Panc1 (cell line): ENCODE data around the gene BPIFA1.

ENCODE experiments used
- CTCF ChIP-seq: fragments of 450-650 bp; IDR thresholded peaks from 2 replicates; pipeline ENCODE4 v1.5.1; 2017; ENCODE audit warnings: mild to moderate bottlenecking
- POLR2AphosphoS5 ChIP-seq: IDR thresholded peaks from 2 replicates; pipeline ENCODE4 v1.6.1; 2012; ENCODE audit warnings: mild to moderate bottlenecking, low read depth, low read length, moderate library complexity
- REST ChIP-seq, 2 experiments: IDR thresholded peaks; 2 replicates each; pipeline ENCODE4 v1.6.1; 2011 to 2012; ENCODE audit warnings: low read depth in 2 of 2, control low read depth in 1 of 2, low read length in 1 of 2, mild to moderate bottlenecking in 1 of 2, moderate library complexity in 1 of 2; ENCODE audit not compliant: insufficient read depth in 1 of 2

GRCh38 chr20:33282991-33283555 lies 47.3 kb downstream of the BPIFA1 start, which contains the start of gene BPIFB1:
- TF ChIP-seq CTCF (no peak), POLR2AphosphoS5 (no peak), REST (IDR thresholded peaks at IDR 0.05; ENCODE audit: insufficient read depth in 1 of 2, low read depth in 2 of 2, low read length in 1 of 2) (no peak)
